ENCODE measurements around the gene ZNF845.
A peak's percentile ranks its signal among the peaks of the same experiment; 100 is the strongest.
"Not testable (repeated sequence)": the region's sequence is repeated elsewhere in the genome, so short reads cannot be mapped to it uniquely, and the experiment has no call there.

The ZNF845 gene

GRCh38 chr19:53333463-53334449 is at the start of gene ZNF845:
Gene ZNF845, plus strand, starts transcription at chr19:53333749. Its CDS starts 7,559 bp downstream, at chr19:53341308.
- TF ChIP-seq CTCF (conservative IDR thresholded peaks at IDR 0.05): no peak
- H3K27ac ChIP-seq: peak within 1 kb of the TSS; percentile 78

- no peak for TF ChIP-seq CTCF (conservative IDR thresholded peaks at IDR 0.05)
- H3K27ac ChIP-seq: no peak overlapping the region
Observed at GRCh38 chr19:53285087-53285486, 48.5 kb upstream of the ZNF845 start.

- H3K27ac ChIP-seq: no peak overlapping the region
- no peak for TF ChIP-seq CTCF (conservative IDR thresholded peaks at IDR 0.05)
Observed at GRCh38 chr19:53290758-53291549, 42.6 kb upstream of the ZNF845 start.

GRCh38 chr19:53294786-53295441 is 38.6 kb upstream of the ZNF845 start:
- no peak for TF ChIP-seq CTCF (conservative IDR thresholded peaks at IDR 0.05)
- H3K27ac ChIP-seq: no peak overlapping the region

- H3K27ac ChIP-seq: not testable (repeated sequence)
Observed at GRCh38 chr19:53301341-53301740, 32.2 kb upstream of the ZNF845 start.

GRCh38 chr19:53308339-53308811 is 25.2 kb upstream of the ZNF845 start:
- no peak overlapping the region; the same call in 1 of the 2 replicates for H3K27ac ChIP-seq
- peak; percentile 97 for TF ChIP-seq CTCF (conservative IDR thresholded peaks at IDR 0.05)

GRCh38 chr19:53311044-53311443 is 22.5 kb upstream of the ZNF845 start:
- no peak overlapping the region for H3K27ac ChIP-seq
- no peak for TF ChIP-seq CTCF (conservative IDR thresholded peaks at IDR 0.05)

Measured in VCaP (cell line).